Measurements from ENCODE around the gene ZRANB3.

DNA sequence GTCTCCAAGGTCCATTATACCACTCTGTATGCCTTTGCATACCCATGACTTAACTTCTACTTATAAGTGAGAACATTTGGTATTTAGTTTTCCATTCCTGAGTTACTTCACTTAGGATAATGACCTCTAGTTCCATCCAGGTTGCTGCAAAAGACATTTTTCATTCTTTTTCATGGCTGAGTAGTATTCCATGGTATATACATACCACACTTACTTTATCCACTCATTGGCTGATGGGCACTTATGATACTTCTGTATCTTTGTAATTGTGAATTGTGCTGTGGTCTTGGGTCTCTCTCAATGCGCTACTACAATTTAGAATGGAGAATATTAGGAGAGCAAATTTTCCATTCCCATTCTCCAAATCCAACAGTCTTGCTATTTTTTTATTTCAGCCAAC, 76.4 kb downstream of the ZRANB3 start:
- TF ChIP-seq EZH2 (IDR thresholded peaks at IDR 0.05; ENCODE audit: borderline replicate concordance) (no peak), EZH2phosphoT487 (IDR thresholded peaks at IDR 0.05; ENCODE audit: low read depth, severe bottlenecking, unreplicated experiment) (no peak)
- TF ChIP-seq, protein P1, sequence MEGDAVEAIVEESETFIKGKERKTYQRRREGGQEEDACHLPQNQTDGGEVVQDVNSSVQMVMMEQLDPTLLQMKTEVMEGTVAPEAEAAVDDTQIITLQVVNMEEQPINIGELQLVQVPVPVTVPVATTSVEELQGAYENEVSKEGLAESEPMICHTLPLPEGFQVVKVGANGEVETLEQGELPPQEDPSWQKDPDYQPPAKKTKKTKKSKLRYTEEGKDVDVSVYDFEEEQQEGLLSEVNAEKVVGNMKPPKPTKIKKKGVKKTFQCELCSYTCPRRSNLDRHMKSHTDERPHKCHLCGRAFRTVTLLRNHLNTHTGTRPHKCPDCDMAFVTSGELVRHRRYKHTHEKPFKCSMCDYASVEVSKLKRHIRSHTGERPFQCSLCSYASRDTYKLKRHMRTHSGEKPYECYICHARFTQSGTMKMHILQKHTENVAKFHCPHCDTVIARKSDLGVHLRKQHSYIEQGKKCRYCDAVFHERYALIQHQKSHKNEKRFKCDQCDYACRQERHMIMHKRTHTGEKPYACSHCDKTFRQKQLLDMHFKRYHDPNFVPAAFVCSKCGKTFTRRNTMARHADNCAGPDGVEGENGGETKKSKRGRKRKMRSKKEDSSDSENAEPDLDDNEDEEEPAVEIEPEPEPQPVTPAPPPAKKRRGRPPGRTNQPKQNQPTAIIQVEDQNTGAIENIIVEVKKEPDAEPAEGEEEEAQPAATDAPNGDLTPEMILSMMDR (IDR thresholded peaks at IDR 0.05; ENCODE audit: poor library complexity) = no peak

Measured in hepatocyte (in vitro differentiated cells).